ENCODE results near the gene ATXN1.

ATXN1 gene

GRCh38 chr6:16370943-16371342, 390.3 kb downstream of the ATXN1 start:
- DNase-seq = no peak

GRCh38 chr6:16369989-16370388, 391.3 kb downstream of the ATXN1 start:
- DNase-seq = no peak

GRCh38 chr6:16369140-16369745, 392.0 kb downstream of the ATXN1 start:
- DNase-seq = no peak

- no peak for DNase-seq
Observed at GRCh38 chr6:16367571-16367970, 393.7 kb downstream of the ATXN1 start.

- DNase-seq = no peak
Observed at GRCh38 chr6:16363749-16364148, 397.5 kb downstream of the ATXN1 start.

GRCh38 chr6:16362819-16363589, 398.3 kb downstream of the ATXN1 start:
- DNase-seq = no peak

- DNase-seq = no peak
Observed at GRCh38 chr6:16362296-16362695, 399.0 kb downstream of the ATXN1 start.

- no peak for DNase-seq
Observed at GRCh38 chr6:16361861-16362260, 399.4 kb downstream of the ATXN1 start.

GRCh38 chr6:16361121-16361520, 400.1 kb downstream of the ATXN1 start:
- no peak for DNase-seq

GRCh38 chr6:16360365-16360764, 400.9 kb downstream of the ATXN1 start:
- no peak for DNase-seq

- no peak for DNase-seq
Observed at GRCh38 chr6:16359563-16359962, 401.7 kb downstream of the ATXN1 start.

- DNase-seq = no peak
Observed at GRCh38 chr6:16358531-16359138, 402.6 kb downstream of the ATXN1 start.

- no peak for DNase-seq
Observed at GRCh38 chr6:16355699-16356446, 405.4 kb downstream of the ATXN1 start.

- no peak for DNase-seq
Observed at GRCh38 chr6:16355238-16355637, 406.0 kb downstream of the ATXN1 start.

- no peak for DNase-seq
Observed at GRCh38 chr6:16354692-16355091, 406.6 kb downstream of the ATXN1 start.

- no peak for DNase-seq
Observed at GRCh38 chr6:16352821-16353438, 408.3 kb downstream of the ATXN1 start.

GRCh38 chr6:16352258-16352635, 409.0 kb downstream of the ATXN1 start:
- DNase-seq = peak; percentile 54

GRCh38 chr6:16349544-16349943, 411.7 kb downstream of the ATXN1 start:
- no peak for DNase-seq

GRCh38 chr6:16346831-16347230, 414.4 kb downstream of the ATXN1 start:
- no peak for DNase-seq

GRCh38 chr6:16345449-16346330, 415.6 kb downstream of the ATXN1 start:
- peak; percentile 76 for DNase-seq

- no peak for DNase-seq
Observed at GRCh38 chr6:16344756-16345155, 416.5 kb downstream of the ATXN1 start.

GRCh38 chr6:16343593-16343992, 417.7 kb downstream of the ATXN1 start:
- DNase-seq = no peak
